DMS53 treated with DMSO at 0.1 percent for 48 hours (cell line): ENCODE results near the gene CEP57.

Experiments used
- DNase-seq: peaks from one replicate; lab custom pipeline; 2025; ENCODE audit not compliant: unreplicated experiment; lab: John Stamatoyannopoulos, UW

Gene CEP57

DNA sequence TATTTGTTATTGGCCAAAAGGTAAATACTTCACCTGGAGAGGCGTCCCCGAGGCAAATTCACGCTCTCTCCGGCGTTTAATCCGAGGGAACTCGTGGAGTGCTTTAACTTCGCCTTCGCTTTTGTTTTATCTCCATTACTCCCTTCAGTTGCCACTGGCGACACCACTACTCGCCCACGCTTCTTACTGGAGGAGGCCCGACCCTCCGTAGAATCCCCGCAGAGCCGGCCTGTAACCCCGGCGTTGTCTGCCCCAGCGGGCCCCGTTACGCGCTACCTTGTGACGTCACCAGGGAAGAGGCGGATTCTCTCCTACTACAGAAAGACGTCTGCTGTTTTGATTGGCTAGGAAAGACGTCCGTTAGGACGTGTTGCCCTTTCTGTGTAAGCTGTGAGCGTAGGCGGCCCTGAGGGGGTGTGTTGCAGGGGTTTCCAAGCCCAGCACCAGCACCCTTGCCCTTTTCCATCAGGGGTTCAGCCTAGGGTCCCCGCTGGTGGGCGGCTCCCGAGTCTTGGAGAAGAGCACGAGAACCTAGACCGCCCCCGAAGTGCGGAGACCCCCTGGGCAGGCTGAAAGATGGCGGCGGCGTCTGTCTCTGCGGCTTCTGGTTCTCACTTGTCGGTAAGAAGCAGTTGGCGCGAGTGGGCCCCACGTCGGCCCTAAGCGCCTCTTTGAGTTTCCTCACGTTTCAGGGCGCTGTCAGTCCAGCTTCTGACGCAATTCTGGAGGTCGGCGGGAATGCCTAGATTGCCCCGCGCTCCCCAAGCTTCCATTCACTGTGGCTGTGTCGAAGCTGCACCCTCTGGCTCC lies at the start of gene CEP57:
TSS of gene CEP57 (plus strand) at position 376 of the 810 bp plus-strand sequence. CDS start at position 577, 201 bp downstream.
- peak; percentile 97 for DNase-seq

- DNase-seq, result no peak
Observed at GRCh38 chr11:95750101-95750500, 40.2 kb upstream of the CEP57 start.

GRCh38 chr11:95751515-95751914 lies 38.8 kb upstream of the CEP57 start:
- no peak for DNase-seq

- no peak for DNase-seq
Observed at GRCh38 chr11:95760941-95761340, 29.4 kb upstream of the CEP57 start.

- no peak for DNase-seq
Observed at GRCh38 chr11:95762534-95762933, 27.8 kb upstream of the CEP57 start.

GRCh38 chr11:95764267-95764898 lies 25.9 kb upstream of the CEP57 start:
- DNase-seq, result peak; percentile 77

- no peak for DNase-seq
Observed at GRCh38 chr11:95766701-95767100, 23.6 kb upstream of the CEP57 start.

DNA sequence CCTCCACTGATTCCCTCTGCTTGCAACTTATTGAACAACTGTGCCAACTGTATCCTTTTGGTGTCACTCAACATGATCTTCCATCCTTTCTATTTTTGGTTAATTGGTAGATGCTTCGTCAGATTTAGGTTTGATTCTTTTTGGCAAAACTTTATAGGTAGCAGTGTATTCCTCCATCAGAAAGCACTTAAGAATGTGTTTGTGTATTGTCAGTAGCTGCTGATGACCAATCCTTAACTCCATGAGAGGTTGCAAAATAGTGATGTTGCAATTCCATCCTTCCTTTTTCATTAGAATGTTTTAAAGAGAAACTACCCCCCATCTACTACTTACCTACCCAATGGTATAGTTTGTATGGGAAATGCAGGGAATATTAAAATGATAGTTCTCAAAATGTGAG lies 22.8 kb upstream of the CEP57 start:
- DNase-seq, result no peak

GRCh38 chr11:95768521-95768920 lies 21.8 kb upstream of the CEP57 start:
- no peak for DNase-seq

GRCh38 chr11:95776859-95777258 lies 13.4 kb upstream of the CEP57 start:
- DNase-seq, result no peak

GRCh38 chr11:95778699-95779098 lies 11.6 kb upstream of the CEP57 start:
- no peak for DNase-seq

DNA sequence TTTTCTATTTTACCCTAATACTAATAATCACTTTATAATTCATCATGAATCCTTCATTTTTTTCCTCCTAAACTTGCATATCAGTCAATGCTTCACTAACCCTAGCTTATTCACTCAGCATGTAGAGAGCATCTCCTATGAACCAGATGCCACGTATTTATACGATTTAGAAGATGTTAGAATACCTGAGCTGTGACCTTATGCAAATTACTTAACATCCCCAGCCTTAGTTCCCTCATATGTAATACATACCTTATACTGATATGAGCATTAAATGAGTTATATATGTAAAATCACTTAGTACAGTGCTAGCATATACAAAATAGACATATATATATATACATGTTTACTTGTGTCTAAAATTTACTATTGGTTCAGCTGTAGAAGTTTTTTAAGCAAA lies 9.8 kb upstream of the CEP57 start:
- no peak for DNase-seq

GRCh38 chr11:95788921-95789505 lies 1.3 kb upstream of the CEP57 start:
- DNase-seq, result peak; percentile 5

GRCh38 chr11:95789506-95790122 lies 684 bp upstream of the CEP57 start, which contains the start of gene FAM76B:
Gene FAM76B (minus strand): TSS chr11:95789782. CDS start chr11:95789478, 304 bp downstream.
- DNase-seq, result peak; percentile 99

GRCh38 chr11:95790933-95791708 lies 823 bp downstream of the CEP57 start:
- peak; percentile 59 for DNase-seq

DNA sequence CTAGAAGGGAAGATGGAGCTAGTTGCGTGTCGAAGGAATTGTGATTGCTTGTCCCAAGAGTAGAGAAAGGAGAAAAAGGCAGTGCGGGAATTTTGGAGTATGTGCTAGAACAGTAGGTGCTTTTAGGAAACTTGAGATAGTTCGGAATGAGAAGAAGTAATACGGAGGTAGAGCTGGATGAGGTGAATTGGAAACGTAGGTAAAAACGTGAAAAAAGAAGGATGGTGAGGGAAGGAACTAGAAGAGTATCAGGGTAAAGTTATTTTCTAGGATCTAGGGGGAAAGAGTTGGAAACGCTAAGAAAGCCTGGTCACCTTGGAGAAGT lies 1.4 kb downstream of the CEP57 start:
- DNase-seq, result no peak

- no peak for DNase-seq
Observed at GRCh38 chr11:95792200-95792599, 1.9 kb downstream of the CEP57 start.

- no peak for DNase-seq
Observed at GRCh38 chr11:95792700-95793099, 2.4 kb downstream of the CEP57 start.

DNA sequence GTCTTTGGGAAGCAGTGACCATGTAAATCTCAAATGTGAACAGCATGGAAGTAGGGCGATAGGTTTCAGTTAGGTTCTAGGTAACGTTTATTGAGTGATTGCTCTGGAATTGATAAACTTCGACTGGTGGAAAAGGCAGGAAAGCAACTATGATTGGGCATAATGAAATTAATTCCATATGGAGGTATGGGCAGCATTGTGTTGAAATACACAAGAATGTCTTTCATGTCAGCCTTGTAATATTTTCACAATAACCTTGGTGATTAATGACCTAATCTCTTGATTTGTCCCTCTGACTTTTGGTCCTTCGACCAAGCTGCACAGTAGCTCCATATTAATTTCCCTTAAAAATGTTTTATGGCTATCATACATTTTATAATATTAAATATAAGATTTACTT lies 2.8 kb downstream of the CEP57 start:
- no peak for DNase-seq

DNA sequence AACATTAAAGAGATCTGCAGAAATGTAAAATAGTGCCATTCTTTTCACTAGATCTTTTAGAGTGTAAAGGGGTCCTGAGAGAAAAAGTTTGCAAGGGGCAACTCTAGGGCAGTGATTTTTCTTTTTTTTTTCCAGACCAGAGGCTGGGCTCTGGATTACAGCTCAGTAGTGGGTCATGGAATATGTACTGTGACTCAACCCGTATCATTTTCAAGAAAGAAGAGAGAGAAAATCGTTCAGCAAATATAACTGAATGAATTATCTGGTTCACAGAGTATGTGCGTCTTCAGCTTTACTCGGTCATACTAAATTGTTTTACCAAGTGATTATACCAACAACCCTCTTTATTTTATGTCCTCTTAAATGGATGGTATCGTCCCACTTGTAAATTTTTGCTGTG lies 3.8 kb downstream of the CEP57 start:
- DNase-seq, result no peak
